ENCODE data around the gene PDHA1.

The PDHA1 gene

DNA sequence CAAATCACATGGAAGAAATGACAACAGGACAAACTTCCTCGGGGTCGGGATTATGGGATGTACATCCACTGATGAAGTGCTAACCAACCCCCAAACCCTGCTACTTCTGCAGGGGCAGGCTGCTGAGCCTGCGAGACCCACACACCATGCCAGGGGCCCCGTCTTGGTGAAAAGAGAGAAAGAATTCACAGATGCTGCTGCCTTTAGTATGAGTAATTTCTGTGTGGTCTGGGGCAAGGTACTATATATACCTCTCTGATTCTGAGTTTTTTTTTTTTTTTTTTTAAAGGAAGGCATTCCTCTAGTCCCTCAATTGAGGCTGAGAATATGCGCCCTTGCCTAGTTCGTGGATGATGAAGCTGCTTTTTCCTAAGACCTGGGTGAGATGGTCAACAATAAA is 24.8 kb downstream of the PDHA1 start:
- H3K4me3 ChIP-seq (ENCODE audit: low read length) = no peak overlapping the region
- no peak overlapping the region for H3K4me2 ChIP-seq (ENCODE audit: low read length)
- H3K9me3 ChIP-seq (ENCODE audit: control insufficient read depth, insufficient read depth, low read length) = no peaks in the 10 kb centered on the region
- peaks cover 12% of the 10 kb centered on the region for H3K4me1 ChIP-seq (ENCODE audit: control insufficient read depth, low read length)
- no peak overlapping the region for H3K27ac ChIP-seq (ENCODE audit: low read depth, low read length)
- no peaks in the 10 kb centered on the region for H3K36me3 ChIP-seq (ENCODE audit: control insufficient read depth, low read length)
- H4K20me1 ChIP-seq (ENCODE audit: control insufficient read depth, insufficient read depth, low read depth, low read length) = no peaks in the 10 kb centered on the region
- TF ChIP-seq, protein P1, sequence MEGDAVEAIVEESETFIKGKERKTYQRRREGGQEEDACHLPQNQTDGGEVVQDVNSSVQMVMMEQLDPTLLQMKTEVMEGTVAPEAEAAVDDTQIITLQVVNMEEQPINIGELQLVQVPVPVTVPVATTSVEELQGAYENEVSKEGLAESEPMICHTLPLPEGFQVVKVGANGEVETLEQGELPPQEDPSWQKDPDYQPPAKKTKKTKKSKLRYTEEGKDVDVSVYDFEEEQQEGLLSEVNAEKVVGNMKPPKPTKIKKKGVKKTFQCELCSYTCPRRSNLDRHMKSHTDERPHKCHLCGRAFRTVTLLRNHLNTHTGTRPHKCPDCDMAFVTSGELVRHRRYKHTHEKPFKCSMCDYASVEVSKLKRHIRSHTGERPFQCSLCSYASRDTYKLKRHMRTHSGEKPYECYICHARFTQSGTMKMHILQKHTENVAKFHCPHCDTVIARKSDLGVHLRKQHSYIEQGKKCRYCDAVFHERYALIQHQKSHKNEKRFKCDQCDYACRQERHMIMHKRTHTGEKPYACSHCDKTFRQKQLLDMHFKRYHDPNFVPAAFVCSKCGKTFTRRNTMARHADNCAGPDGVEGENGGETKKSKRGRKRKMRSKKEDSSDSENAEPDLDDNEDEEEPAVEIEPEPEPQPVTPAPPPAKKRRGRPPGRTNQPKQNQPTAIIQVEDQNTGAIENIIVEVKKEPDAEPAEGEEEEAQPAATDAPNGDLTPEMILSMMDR (IDR thresholded peaks at IDR 0.05; ENCODE audit: low read depth, low read length, poor library complexity, severe bottlenecking) = no peak
- no peak for TF ChIP-seq EZH2phosphoT487 (IDR thresholded peaks at IDR 0.05; ENCODE audit: borderline replicate concordance, low read length)
- H3K9me2 ChIP-seq (replicated peaks; ENCODE audit: control insufficient read depth, low read length) = no peaks in the 10 kb centered on the region
- H3K79me2 ChIP-seq (ENCODE audit: control insufficient read depth, low read length) = no peaks in the 10 kb centered on the region
- no peaks in the 10 kb centered on the region for H3K27me3 ChIP-seq (ENCODE audit: control insufficient read depth, low read length)
- H3F3A ChIP-seq (ENCODE audit: control insufficient read depth, insufficient read depth) = no peaks in the 10 kb centered on the region

DNA sequence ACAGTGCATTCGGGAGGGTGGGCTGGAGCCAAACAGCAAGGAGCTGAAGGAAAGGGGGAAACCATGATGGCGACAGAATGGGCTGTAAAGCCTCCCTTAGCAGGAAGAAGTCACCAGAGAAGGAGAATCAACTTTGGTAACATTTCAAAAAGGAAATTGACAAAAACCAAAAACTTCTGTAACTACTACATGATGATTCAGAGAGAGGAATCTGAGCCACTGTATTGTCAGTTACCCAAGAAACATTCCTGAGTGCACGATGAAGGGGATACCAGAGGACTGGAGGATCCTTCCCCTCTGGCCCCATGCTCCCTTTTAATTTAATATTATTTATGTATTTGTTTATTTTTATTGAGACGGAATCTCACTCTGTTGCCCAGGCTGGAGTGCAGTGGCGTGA is 26.3 kb downstream of the PDHA1 start:
- no peaks in the 10 kb centered on the region for H3K9me3 ChIP-seq (ENCODE audit: control insufficient read depth, insufficient read depth, low read length)
- no peaks in the 10 kb centered on the region for H3K27me3 ChIP-seq (ENCODE audit: control insufficient read depth, low read length)
- no peak overlapping the region for H3K27ac ChIP-seq (ENCODE audit: low read depth, low read length)
- H3K4me2 ChIP-seq (ENCODE audit: low read length) = no peak overlapping the region
- no peaks in the 10 kb centered on the region for H3F3A ChIP-seq (ENCODE audit: control insufficient read depth, insufficient read depth)
- H4K20me1 ChIP-seq (ENCODE audit: control insufficient read depth, insufficient read depth, low read depth, low read length) = no peaks in the 10 kb centered on the region
- no peaks in the 10 kb centered on the region for H3K79me2 ChIP-seq (ENCODE audit: control insufficient read depth, low read length)
- no peaks in the 10 kb centered on the region for H3K36me3 ChIP-seq (ENCODE audit: control insufficient read depth, low read length)
- TF ChIP-seq, protein P1 (IDR thresholded peaks at IDR 0.05; ENCODE audit: low read depth, low read length, poor library complexity, severe bottlenecking) = no peak
- no peak for TF ChIP-seq EZH2phosphoT487 (IDR thresholded peaks at IDR 0.05; ENCODE audit: borderline replicate concordance, low read length)
- H3K9me2 ChIP-seq (replicated peaks; ENCODE audit: control insufficient read depth, low read length) = no peaks in the 10 kb centered on the region
- H3K4me1 ChIP-seq (ENCODE audit: control insufficient read depth, low read length) = peaks cover 12% of the 10 kb centered on the region
- no peak overlapping the region for H3K4me3 ChIP-seq (ENCODE audit: low read length)

DNA sequence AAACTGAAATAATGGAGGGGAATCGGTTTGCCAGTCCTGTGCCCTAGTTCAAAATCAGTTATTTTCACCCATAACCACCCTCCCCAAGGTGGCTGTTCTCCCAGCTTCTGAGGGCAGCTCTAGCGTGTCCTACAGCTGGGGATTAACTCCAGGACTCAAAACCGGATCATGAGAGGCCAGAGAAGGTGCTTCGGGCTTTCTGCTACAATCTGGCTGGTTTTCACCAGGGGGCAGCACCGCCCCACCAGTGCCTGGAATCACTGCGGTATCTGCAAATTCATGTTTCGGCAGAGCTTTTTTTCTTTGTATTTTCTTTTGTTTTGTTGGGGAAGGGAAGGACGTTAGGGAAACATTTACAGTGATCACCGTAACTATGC is 28.4 kb downstream of the PDHA1 start:
- Histone ChIP-seq H3K36me3 (ENCODE audit: control insufficient read depth, low read length) (no peaks in the 10 kb centered on the region), H3K4me3 (ENCODE audit: low read length) (peak overlapping the region; percentile 75), H3K27ac (ENCODE audit: low read depth, low read length) (peak overlapping the region; percentile 21; the same call in 1 of the 2 replicates), H4K20me1 (ENCODE audit: control insufficient read depth, insufficient read depth, low read depth, low read length) (no peaks in the 10 kb centered on the region), H3K4me1 (ENCODE audit: control insufficient read depth, low read length) (peaks cover 12% of the 10 kb centered on the region), H3K9me3 (ENCODE audit: control insufficient read depth, insufficient read depth, low read length) (no peaks in the 10 kb centered on the region), H3K9me2 (replicated peaks; ENCODE audit: control insufficient read depth, low read length) (no peaks in the 10 kb centered on the region), H3F3A (ENCODE audit: control insufficient read depth, insufficient read depth) (no peaks in the 10 kb centered on the region), H3K79me2 (ENCODE audit: control insufficient read depth, low read length) (no peaks in the 10 kb centered on the region), H3K4me2 (ENCODE audit: low read length) (peak overlapping the region; percentile 92), H3K27me3 (ENCODE audit: control insufficient read depth, low read length) (no peaks in the 10 kb centered on the region)
- TF ChIP-seq, protein P1 (IDR thresholded peaks at IDR 0.05; ENCODE audit: low read depth, low read length, poor library complexity, severe bottlenecking) = peak; percentile 69
- TF ChIP-seq EZH2phosphoT487 (IDR thresholded peaks at IDR 0.05; ENCODE audit: borderline replicate concordance, low read length) = no peak
